ENCODE measurements around the gene ALPK1. TPM values are rescaled to one million over a fixed set of nuclear protein-coding genes. Genes with fewer than 3 reads are reported as not detected.

ALPK1 gene
- total RNA-seq, 1 experiment from 2014 or later: 0.17 TPM

DNA sequence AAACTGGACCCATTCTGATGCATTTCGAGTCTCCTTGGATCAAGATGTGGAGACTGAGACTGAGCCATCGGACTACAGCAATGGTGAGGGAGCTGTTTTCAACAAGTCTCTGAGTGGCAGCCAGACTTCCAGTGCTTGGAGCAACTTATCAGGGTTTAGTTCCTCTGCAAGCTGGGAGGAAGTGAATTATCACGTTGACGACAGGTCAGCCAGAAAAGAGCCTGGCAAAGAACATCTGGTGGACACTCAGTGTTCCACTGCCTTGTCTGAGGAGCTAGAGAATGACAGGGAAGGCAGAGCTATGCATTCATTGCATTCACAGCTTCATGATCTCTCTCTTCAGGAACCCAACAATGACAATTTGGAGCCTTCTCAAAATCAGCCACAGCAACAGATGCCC, 134.0 kb downstream of the ALPK1 start:
- no peak overlapping the region; a peak in 1 of 7 replicates for H3K27ac Mint-ChIP-seq
- no CpG with 5 or more reads among the region's 4 CpGs for WGBS (ENCODE audit: extremely low coverage, insufficient read length, low lambda C conversion rate)
- H2AFZ ChIP-seq (ENCODE audit: low read length): no peak overlapping the region

More for the DNA sequence above, 134.0 kb downstream of the ALPK1 start:
- no peaks in the 10 kb centered on the region for H3K36me3 Mint-ChIP-seq (ENCODE audit: insufficient read depth in 1 of 3, low read depth in 3 of 3)
- H3K79me1 ChIP-seq (ENCODE audit: insufficient read depth, low read depth, low read length, poor library complexity, severe bottlenecking): no peaks in the 10 kb centered on the region
- H3K23ac ChIP-seq (ENCODE audit: insufficient read length, low read depth, low read length): no peak overlapping the region
- H3K4ac ChIP-seq (ENCODE audit: low read depth, low read length): no peak overlapping the region
- H3K27me3 ChIP-seq (ENCODE audit: insufficient read depth, low read length): no peaks in the 10 kb centered on the region
- H4K5ac ChIP-seq (ENCODE audit: insufficient read length, low read depth, low read length): no peak overlapping the region
- no peak overlapping the region for H4K8ac ChIP-seq (replicated peaks; ENCODE audit: insufficient read length, low read depth, low read length)
- H3K9ac ChIP-seq (ENCODE audit: extremely low read depth, insufficient read length, low read length): no peak overlapping the region
- H4K20me1 ChIP-seq (ENCODE audit: control insufficient read depth, insufficient read depth, insufficient read length): no peaks in the 10 kb centered on the region
- no peak overlapping the region for H3K4me3 Mint-ChIP-seq
- H3K27ac ChIP-seq (ENCODE audit: insufficient read length, low read depth, low read length): no peak overlapping the region
- no peak overlapping the region for H3K4me2 ChIP-seq (ENCODE audit: insufficient read depth, insufficient read length, low read length)
- no peak overlapping the region for H3K18ac ChIP-seq (ENCODE audit: insufficient read length, low read depth, low read length)
- DNase-seq: no peak
- no peak overlapping the region for H3K56ac ChIP-seq (ENCODE audit: insufficient read length, low read depth, low read length)
- no peak overlapping the region for H3K14ac ChIP-seq (ENCODE audit: insufficient read depth, low read length)
- no peak overlapping the region for H2AK5ac ChIP-seq (ENCODE audit: insufficient read length, low read length)
- H3K79me2 ChIP-seq (ENCODE audit: insufficient read depth, low read length): no peaks in the 10 kb centered on the region
- H3K9me3 ChIP-seq (ENCODE audit: control insufficient read depth, low read depth, low read length): no peaks in the 10 kb centered on the region
- no peaks in the 10 kb centered on the region for H3K4me1 ChIP-seq (ENCODE audit: insufficient read depth, low read length)
- no peak overlapping the region for H4K91ac ChIP-seq (ENCODE audit: insufficient read length, low read depth, low read length)
- H3T11ph ChIP-seq (ENCODE audit: low read length): no peak overlapping the region
- TF ChIP-seq, protein P1, sequence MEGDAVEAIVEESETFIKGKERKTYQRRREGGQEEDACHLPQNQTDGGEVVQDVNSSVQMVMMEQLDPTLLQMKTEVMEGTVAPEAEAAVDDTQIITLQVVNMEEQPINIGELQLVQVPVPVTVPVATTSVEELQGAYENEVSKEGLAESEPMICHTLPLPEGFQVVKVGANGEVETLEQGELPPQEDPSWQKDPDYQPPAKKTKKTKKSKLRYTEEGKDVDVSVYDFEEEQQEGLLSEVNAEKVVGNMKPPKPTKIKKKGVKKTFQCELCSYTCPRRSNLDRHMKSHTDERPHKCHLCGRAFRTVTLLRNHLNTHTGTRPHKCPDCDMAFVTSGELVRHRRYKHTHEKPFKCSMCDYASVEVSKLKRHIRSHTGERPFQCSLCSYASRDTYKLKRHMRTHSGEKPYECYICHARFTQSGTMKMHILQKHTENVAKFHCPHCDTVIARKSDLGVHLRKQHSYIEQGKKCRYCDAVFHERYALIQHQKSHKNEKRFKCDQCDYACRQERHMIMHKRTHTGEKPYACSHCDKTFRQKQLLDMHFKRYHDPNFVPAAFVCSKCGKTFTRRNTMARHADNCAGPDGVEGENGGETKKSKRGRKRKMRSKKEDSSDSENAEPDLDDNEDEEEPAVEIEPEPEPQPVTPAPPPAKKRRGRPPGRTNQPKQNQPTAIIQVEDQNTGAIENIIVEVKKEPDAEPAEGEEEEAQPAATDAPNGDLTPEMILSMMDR (conservative IDR thresholded peaks at IDR 0.05): no peak
- no peak overlapping the region for H2BK20ac ChIP-seq (ENCODE audit: low read depth, low read length, poor library complexity, severe bottlenecking)
- peaks cover 31% of the 10 kb centered on the region for H3K27me3 Mint-ChIP-seq (ENCODE audit: low read depth)
- H2BK120ac ChIP-seq (ENCODE audit: low read depth, low read length, poor library complexity, severe bottlenecking): no peak overlapping the region
- no peak overlapping the region for H2BK15ac ChIP-seq (ENCODE audit: low read depth, low read length)
- no peaks in the 10 kb centered on the region for H3K4me1 Mint-ChIP-seq
- H2BK12ac ChIP-seq (ENCODE audit: insufficient read length, low read depth, low read length): no peak overlapping the region
- H3K23me2 ChIP-seq (ENCODE audit: insufficient read length, low read depth, low read length, poor library complexity, severe bottlenecking): no peaks in the 10 kb centered on the region
- no peak overlapping the region for H2BK5ac ChIP-seq (ENCODE audit: insufficient read length, low read length)
- no peaks in the 10 kb centered on the region for H3K9me3 Mint-ChIP-seq

All from H9 (cell line).